GM12801 (cell line): ENCODE measurements around the gene SPN.

Source experiments
- CTCF ChIP-seq: IDR thresholded peaks from one replicate; pipeline ENCODE4 v1.5.1; 2011; ENCODE audit warnings: control low read depth; ENCODE audit not compliant: insufficient read length; ENCODE audit errors: extremely low read depth

SPN gene

GRCh38 chr16:29686740-29687332 lies 23.8 kb downstream of the SPN start:
- TF ChIP-seq CTCF, result no peak

- TF ChIP-seq CTCF, result no peak
These were observed 24.7 kb downstream of the SPN start for GRCh38 chr16:29687755-29688154.

- no peak for TF ChIP-seq CTCF
These were observed 25.1 kb downstream of the SPN start for GRCh38 chr16:29688172-29688571.

GRCh38 chr16:29694384-29695195 lies 31.5 kb downstream of the SPN start:
- TF ChIP-seq CTCF, result no peak

GRCh38 chr16:29696881-29697331 lies 33.9 kb downstream of the SPN start:
- no peak for TF ChIP-seq CTCF

DNA sequence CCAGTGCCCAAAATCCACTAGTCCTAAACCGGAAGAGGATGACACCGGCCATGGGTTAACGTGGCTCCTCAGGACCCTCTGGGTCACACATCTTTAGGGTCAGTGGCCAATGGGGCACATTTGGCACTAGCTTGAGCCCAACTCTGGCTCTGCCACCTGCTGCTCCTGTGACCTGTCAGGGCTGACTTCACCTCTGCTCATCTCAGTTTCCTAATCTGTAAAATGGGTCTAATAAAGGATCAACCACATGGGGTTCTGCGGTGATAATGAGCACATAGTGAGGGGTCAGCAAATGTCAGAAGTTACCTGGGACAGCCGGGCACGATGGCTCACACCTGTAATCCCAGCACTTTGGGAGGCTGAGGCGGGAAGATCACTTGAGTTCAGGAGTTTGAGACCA lies 34.3 kb downstream of the SPN start:
- no peak for TF ChIP-seq CTCF

DNA sequence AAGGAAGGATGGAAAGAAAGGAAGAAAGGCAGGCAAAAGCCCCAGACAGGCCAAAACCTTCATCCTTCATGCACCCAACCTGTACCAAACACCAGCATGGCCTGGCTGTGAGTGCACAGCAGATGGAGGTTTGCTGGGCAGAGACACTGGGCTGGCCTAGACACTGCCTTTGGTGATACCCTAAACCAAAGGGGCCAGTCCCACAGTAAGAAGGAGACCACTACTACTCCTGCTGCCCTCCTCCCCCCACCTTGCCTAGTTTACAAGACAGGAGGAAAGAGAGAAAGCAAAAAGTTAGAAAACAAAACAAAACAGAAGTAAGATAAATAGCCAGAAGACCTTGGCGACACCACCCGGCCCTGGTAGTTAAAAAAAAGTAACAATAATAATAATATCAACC lies 35.0 kb downstream of the SPN start:
- TF ChIP-seq CTCF, result no peak
